HG02588 (cell line): Measurements from ENCODE around the gene SLC8A3.

Experiments
- ATAC-seq: cut with Tn5 transposase; IDR thresholded peaks from one replicate; pipeline ENCODE4 v1.9.1; 2021; ENCODE audit warnings: mild to moderate bottlenecking, moderate library complexity; ENCODE audit not compliant: unreplicated experiment

SLC8A3 gene

DNA sequence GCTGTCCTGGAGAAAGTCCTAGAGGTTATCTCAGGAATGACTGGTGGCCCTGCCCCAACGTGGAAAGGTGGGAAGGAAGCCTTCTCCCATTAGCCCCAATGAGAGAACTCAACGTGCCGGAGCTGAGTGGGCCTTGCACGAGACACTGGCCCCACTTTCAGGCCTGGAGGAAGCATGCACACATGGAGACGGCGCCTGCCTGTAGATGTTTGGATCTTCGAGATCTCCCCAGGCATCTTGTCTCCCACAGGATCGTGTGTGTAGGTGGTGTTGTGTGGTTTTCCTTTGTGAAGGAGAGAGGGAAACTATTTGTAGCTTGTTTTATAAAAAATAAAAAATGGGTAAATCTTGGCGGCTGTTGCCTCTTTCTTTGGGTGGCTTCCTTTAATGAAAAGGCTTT lies 156.7 kb downstream of the SLC8A3 start:
- no peak for ATAC-seq

DNA sequence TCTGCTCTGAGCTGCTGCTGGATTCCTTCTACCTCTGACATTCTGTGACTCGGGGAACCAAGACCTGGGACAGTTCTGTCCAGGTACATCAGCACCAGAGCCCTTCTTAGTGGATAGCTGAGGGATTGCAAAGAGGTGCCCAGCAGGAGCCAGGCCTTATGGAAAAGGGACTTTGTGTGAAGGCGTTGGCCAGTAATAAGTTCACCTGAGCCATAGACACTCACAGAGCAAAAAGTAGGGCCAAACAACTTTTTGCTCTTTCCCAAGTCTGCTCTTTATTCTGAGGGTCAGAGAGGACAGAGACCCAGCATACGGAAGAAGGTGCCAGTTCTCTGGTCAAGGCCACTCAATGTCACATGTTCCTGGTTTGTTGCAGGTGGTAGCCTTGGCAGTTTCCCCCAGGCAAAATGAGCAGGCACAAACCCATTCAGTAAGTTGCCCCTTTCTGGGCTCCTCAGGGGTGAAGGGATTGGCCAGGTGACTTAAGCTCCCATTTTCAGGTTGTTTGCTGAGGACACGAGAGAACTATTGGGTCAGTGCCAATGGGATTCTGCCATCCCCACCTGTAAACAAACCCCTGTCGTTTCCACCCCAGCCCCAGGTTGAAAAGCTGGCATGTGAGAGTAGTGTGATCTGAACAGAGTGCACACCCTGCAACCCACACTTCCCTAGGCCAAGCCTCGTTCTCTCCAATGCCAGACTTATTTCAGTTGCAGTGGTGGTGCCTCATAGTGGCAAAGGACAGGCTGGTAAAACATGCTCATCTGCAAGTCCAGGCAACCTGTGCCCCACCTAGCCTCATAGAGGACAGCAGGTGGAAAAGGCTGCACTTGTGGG lies 159.2 kb downstream of the SLC8A3 start:
- ATAC-seq: no peak

DNA sequence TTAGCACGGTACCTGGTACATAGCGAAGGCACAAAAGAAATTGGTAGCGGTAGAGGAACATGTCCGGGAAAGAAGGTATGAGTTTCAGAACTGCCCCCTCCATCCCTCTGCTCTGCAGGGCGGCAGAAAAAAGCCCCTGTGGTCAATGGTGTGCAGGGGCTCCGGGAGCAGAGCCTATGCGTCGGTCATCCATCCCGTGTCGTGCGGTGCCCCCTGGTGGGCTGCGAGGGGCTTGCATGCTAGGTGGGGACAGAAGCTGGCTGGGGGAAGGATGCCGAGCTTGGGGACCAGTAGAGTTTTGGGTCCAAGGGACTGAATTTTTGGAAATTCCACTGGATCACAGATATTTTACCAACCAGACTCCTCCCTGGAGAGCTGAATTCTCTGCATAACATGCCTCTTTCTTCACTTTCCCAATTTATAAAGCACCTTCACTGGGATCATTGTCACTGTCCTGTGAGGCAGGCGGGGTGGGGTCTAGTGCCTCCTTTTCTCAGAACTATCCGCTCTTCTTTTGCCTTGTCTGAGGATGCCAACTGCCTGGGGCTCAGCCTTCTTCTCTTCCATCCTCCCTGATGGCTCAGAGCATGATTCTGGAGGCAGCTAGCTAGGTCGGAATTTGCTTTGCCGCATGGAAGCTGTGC lies 160.8 kb downstream of the SLC8A3 start:
- peak; percentile 49 for ATAC-seq

DNA sequence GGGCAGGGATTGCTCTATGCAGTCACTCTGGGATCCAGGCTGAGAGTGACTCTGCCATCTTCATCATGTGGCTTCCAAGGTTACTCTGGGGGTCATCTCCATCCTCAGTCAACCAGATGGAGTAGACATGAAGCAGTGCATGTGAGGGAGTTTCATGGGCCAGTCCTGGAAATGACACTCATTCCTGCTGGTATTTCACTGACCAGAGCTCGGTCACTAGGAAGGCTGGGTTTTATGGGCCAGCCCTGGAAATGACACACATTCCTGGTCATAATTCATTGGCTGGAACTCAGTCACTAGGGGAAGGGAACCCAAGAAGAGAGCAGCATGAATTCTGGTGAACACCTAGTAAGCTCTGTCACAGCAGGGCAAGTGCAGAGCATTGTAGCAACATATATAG lies 164.9 kb downstream of the SLC8A3 start:
- ATAC-seq: no peak

DNA sequence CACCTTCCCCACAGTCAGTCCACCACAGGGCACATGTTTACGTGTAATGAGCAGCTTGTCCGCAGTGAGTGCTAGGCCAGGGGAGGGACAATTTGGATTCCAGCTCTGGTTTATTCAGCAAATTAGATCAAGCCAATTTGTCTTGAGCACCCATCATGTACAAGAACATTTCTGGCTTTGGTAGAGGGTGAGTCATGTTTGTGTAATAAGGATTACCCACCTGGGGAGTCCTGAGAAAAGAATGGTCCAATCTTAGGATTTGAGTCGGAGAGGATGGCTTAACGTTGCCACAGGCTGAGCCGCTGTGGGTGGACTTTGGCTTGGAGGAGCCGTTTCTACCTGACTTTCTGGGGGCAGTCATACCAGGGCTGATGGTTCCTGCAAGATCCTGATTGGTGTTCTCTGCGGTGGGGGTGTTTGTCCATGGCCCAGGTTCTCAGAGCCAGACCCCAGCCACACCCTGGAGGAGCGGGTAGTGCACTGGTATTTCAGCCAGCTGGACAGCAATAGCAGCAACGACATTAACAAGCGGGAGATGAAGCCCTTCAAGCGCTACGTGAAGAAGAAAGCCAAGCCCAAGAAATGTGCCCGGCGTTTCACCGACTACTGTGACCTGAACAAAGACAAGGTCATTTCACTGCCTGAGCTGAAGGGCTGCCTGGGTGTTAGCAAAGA lies 165.8 kb downstream of the SLC8A3 start:
- ATAC-seq: no peak

DNA sequence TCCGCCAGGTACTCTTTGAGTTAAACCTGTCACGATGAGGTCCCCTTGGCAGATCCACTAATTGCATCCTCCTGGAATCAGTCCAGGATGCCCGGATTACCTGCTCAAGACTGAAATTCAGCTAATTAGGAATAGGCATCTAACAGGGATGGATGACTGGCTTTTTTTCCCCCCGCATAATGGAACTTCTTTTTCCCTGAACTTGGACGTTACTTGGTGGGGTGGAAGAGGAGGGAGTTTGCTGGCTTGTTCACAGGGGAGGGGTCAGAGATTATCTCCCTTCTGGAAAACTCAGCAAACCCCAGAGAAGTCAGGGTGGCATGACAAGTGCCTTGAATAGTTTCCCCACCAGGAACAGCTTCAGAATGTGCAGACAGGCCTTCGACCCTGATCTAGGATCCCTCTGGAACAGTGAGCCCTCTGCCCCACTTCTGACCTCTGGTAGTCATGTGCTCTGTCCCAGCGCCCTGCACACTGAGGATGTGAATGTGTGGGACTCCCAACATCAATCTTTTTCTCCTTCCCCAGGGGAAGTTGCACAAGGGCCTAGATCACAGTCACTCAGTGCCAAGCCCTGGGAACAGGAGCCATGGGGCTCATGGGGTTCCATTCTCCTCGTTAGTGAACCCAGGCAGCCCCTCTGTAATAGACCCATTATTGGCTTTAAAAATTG lies 167.1 kb downstream of the SLC8A3 start:
- no peak for ATAC-seq

DNA sequence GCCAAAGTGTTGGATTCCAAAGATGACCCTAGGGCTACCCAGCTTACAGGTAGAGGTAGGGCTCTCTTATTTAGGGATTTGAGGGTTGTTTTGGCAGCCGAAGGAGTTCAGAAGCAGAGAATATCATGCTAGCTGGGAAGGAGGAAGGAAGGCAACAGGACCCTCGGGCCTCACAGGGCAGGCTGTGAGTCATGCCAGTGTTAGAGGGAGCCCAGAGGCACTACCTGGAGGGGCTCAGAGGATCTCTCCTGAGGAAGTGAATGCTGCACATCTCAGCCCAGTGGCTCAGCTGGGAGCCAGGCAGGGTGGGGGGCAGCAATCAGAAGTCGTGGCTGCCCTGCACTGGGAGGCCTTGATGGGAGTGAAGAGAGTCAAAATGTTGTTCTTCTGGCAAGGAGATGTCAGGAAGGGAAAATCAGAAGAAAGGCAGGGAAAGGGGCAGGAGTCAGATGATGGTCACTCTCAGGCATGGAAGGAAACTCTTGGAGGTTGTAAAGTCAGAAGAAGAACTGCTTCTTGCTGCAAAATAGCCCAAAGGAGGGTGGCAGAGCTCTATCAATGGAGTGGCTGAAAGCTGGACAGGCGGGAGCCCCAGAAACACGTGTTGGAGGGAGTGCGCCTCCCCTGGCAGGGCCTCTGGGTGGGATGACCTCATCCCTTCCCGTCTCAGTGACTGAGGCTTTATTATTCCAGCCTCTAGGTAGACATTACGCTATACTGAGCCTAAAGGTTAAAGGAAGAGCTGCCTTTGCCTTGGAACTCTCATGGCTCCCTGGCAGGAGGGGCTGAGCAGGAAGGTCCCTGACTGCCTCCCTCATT lies 168.2 kb downstream of the SLC8A3 start:
- ATAC-seq: no peak

DNA sequence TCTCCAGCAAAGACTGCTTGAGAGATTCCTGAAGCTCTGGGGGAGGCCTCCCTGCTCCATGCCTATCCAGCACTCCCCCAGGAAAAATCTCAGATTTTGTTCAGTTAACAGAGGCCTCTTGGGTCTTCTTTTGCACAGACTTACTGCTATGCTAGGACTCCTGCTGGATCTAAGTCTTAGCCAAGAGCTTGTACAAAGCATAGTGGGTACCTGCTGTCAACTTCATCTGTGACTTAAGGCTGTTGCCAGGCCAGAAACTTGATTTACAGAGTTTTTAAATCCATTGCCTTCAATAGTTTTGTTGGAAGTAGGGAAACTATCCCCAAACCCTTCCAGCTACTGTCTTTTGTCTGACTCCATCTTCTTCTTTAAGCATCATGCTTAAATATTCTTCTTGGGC lies 169.1 kb downstream of the SLC8A3 start:
- no peak for ATAC-seq

DNA sequence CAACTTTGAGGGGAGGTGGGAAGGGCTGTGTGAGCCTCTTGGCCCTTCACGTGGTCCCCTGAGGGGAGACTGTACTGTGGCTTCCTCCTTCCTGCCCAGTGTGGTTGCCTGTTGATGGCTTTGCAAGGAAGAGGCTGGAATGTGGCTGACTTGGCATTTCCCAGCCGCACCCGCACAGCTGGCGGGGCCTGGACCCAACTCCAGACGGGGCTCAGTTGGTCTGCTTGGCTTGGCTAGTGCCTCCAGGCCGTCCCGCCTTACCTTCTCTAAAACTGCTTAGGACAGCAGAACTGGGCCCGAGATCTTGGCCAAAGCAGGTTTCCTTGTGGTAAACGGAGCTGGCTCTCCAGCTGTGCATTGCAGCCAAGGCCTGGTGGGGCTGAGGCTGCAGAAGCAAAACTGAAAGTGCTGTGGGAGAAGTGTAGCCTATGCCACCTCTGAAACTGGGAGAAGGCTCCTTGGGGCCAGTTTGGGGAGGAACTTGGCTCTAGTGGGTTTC lies 170.0 kb downstream of the SLC8A3 start:
- ATAC-seq: no peak

DNA sequence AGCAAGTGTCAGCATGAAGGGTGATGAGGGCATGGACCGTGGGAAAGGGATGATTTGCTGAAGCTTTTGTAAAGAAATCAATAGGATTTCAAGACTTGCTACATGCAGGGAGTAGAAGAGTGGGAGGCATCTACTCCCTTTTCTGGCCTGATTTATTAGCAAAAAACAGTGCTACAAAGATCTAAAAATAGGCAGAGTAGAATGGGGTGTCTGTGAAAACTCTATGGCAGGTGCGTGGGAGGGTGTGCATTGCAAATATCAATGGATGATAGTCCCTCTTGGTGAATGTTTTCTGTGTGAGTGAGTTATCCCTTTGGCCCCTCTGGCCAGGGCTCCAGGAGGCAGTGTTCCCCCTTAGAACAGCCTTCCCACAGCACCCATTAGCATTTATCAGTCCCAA lies 170.5 kb downstream of the SLC8A3 start:
- no peak for ATAC-seq

DNA sequence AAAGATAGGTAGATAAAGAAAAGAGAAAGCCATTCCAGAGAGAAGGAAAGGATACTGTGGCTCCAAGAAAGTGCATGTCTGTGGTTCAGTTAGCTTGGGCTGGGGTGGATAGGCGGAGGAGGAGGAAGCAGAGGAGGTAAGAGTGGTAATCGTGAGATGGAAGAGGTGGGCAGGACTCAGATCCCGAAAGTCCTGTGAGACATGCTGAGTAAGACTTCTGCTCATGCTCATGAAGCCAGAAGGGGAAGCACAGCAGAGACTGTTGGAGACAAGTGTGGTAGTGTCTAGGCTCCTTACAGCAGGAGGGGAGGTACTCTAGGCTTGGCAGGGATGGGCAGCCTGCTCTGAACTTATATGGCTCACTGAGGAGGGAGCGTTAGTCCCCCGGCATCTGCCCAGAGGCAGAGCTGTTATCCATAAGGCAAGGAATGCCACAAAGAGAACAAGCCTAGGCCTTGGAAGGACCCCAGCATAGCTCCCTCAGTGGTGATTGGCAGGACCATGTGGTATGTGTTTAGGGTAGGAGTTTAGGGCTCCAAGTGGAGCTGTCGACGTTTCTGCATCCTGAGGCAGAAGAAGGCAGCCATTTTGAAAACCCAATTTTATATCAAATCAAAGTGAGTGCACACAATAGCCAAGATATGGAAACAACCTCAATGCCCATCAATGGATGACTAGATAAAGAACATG lies 174.2 kb downstream of the SLC8A3 start:
- no peak for ATAC-seq

DNA sequence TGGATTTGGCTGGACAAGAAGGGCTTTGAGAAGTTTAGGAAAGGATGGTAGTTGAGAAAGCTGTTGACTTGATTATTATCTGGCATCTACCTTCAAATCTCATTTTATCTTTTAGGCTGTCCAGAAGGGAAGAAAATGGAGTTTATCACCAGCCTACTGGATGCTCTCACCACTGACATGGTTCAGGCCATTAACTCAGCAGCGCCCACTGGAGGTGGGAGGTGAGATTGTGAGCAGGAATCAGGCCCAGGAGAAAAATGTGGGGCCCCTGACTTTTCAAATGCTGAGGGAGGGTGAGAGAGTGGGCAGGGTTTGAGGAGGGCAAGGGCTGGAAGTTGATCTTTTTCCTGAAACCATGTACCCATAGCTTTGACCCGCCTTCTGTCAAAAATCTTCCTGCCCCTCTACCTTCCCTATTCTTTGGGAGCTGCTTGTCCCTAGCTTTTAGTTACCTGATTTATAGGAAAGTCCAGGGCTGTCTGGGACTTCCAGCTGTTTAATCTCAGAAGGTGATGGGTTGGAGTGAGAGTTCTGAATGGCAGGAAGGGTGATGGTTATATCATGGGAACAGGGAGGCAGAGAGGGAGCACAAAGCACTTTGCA lies 175.4 kb downstream of the SLC8A3 start:
- ATAC-seq: no peak

DNA sequence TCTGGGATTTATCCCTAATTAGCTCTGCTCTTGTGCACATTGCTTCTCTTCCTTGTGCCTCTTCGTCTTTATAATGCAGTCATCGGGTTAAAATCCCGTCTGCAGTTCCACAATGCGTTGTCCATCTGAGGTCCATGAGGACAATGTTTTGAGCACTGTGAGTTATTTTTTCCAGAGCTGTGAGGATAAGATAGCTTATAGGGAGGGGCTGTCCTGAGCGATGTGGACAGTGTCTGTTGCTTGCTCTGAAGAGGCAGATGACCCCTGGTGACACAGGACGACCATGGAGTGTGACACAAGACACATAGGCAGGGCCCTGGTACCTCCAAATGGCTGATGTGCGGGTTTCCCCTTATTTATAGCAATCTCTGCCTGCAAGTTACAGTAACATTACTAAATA lies 177.0 kb downstream of the SLC8A3 start:
- ATAC-seq: no peak

DNA sequence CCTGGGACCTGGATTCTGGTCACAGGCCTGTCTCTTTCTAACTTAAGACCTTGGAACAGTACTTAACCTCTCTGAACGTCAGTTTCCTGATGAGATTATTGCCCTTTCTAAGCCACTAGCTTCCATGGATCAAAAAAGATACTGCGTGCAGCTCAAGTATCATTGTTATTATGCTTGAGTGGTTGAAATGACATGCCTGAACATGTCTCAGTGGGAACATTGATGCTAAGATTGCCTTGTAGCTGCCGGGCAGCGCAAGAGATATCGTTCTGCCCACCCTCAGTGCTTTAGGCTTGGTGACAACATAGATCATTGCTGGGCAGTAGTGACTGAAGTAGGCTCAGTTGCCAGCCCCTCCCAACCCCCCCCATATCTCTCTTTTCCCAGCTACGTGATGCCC lies 177.7 kb downstream of the SLC8A3 start:
- ATAC-seq: no peak

DNA sequence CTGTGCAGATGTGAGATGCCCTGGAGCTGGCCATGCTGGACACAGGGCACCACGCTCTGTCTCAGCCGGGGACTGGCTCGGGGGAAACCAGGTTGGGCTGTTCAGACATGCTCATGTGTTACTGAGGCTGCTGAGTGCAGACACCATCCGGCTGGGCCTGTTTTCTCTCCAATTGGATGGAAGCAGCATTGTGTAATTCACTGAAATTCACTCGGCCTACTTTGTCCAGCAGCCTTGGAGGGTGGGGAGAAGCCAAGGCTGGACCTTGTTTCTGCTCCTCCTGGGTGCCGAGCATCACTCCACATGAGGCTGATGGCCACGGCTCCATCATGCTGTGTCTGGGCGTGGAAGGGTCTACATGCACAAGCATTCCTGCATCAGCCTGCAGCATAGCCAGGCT lies 178.8 kb downstream of the SLC8A3 start:
- ATAC-seq: no peak

DNA sequence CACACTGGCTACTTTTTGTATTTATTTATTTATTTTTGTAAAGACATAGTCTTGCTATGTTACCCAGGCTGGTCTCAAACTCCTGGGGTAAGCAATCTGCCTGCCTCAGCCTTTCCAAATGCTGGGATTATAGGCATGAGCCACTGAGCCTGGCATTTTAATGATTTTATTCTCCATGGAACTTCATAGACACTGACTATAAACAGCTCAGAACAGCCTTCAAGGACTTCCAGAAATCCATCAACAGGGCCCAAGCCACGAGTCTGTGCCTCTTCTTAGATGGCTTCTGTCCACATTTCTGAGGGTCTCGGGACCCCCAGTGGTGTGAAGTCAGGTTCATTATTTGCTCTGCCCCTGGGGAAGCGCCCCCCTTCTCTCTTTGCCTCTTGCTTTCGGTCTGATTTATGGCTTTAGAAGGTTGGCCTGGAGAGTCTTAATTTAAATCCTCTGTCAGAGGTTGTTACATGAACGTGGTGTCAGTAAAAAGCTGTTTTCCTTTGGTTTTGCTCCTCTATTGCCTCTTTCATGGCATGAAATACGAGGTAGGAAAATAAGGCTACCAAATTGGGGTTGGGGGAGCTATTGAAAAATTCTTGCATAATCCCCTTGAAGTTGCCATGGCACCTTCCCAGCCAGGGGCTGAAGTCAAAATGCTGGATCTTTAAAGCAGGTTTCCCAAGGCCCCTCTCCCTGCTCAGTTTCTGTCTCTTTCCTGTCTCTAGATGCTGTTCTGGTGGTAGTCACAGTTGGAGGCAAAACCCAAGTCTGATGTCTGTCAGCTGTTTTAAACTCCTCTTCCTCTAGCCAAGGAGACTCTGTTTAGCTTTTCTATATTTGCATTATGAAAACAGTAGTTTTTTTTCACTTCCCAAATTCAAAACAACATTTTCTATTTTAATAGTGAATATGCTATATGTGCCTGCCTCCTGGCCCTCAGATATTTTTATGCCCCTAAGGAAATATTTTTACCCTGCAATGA lies 180.2 kb downstream of the SLC8A3 start:
- ATAC-seq: no peak

DNA sequence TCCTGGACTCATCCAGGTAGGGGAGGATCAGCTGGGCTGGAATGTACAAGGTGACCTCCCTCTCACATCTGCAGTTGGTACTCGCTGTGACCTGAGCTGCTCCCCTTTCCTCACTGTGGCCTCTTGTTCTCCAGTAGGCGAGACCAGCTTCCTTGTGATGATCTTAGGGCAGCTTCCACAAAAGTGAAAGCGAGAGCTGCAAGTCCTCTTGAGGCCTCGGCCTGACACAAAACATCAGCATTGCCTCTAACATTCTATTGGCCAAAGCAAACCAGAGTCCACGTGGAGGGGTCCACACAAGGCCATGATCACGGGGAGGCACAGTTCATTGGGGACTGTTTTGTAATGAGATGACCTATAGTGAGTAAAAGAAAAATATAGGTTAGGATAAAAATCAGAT lies 182.1 kb downstream of the SLC8A3 start:
- no peak for ATAC-seq

DNA sequence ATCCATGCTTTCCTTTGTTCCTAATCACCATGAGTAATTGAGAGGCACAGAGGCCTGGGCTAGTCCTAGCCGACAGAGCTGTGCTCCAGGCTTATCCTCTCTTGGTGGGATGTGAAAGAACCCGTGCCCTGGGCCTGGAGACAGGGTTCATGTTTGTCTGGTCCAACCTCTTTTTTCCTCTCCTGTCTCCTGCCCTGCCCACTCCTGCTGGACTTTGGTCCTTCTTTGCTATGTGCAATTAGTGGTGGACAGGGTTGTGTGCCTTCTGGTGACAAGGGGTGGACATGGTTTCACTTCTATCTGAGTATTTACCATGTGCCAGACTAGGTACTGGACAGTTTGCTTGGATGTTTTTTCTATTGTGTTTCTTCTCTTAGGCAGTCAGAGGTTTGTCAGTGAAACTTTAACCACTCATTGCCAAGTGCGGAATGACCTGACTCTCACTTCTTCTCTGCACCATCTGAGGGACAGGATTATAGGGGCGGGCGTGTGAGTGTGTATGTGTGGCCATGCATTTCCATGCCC lies 183.4 kb downstream of the SLC8A3 start:
- ATAC-seq: no peak
